ENCODE data around the gene GPR18.

GPR18 gene

DNA sequence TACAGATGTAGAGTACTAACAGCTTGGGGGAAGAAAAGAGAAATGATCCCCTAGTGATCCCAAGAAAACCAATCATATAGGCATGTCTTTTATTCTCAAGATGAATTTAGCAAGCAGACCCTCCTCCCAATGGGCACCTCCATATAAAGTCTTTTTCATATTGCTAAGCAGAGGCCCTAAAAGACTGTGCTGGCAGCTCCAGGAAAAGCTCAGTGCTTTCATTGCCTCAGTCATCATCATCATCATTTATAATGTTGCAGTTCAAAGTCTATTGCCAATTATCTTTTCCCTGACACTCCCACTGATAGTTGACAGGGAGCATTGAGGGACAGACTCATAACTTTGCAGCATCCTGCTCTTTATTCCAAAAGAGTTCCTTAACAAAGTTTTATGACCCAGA lies 36.0 kb upstream of the GPR18 start:
- peaks cover 2% of the 10 kb centered on the region in 2 donors for H3K36me3 ChIP-seq (ENCODE audit: control insufficient read depth in 2 of 2, insufficient read depth in 2 of 2, low read length in 2 of 2)
- no peaks in the 10 kb centered on the region for H3K9me3 ChIP-seq (ENCODE audit: control insufficient read depth in 2 of 2, low read length in 2 of 2)
- H3K4me3 ChIP-seq (ENCODE audit: low read length in 2 of 2), result no peak overlapping the region
- H3K9ac ChIP-seq (ENCODE audit: low read depth in 1 of 2, low read length in 2 of 2), result no peak overlapping the region
- H3K4me1 ChIP-seq (ENCODE audit: control insufficient read depth in 2 of 2, insufficient read depth in 2 of 2, low read length in 2 of 2), result peaks cover 6 to 8% of the 10 kb centered on the region in 2 donors
- no peaks in the 10 kb centered on the region for H3K27me3 ChIP-seq (ENCODE audit: control insufficient read depth in 2 of 2, insufficient read depth in 2 of 2, low read length in 2 of 2)
- peak overlapping the region; percentile 24 to 45 for H3K27ac ChIP-seq (ENCODE audit: low read depth in 2 of 2, low read length in 2 of 2)

DNA sequence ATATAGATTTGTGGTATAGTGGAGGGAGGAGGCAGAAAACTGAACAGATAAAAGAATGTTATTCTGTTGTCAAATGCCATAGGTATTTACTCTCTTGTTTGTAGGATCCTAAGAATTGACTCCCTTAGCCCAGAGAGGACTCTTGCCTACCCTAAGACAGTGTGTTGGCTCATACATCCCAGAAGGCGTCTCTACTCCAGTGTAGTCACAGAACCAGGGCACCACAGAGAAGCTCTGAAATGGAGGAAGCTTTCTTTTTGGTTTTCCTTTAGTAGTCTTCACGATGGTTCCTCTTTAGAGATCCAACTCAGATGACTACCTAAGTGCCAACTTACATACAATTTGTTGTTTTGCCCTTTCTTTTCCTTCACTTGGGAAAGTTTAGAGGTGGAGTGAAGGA lies 35.0 kb upstream of the GPR18 start:
- no peak overlapping the region for H3K9ac ChIP-seq (ENCODE audit: low read depth in 1 of 2, low read length in 2 of 2)
- H3K4me1 ChIP-seq (ENCODE audit: control insufficient read depth in 2 of 2, insufficient read depth in 2 of 2, low read length in 2 of 2), result peaks cover 6 to 8% of the 10 kb centered on the region in 2 donors
- H3K4me3 ChIP-seq (ENCODE audit: low read length in 2 of 2), result no peak overlapping the region
- no peak overlapping the region for H3K27ac ChIP-seq (ENCODE audit: low read depth in 2 of 2, low read length in 2 of 2)
- peaks cover 2% of the 10 kb centered on the region in 2 donors for H3K36me3 ChIP-seq (ENCODE audit: control insufficient read depth in 2 of 2, insufficient read depth in 2 of 2, low read length in 2 of 2)
- H3K9me3 ChIP-seq (ENCODE audit: control insufficient read depth in 2 of 2, low read length in 2 of 2), result no peaks in the 10 kb centered on the region
- H3K27me3 ChIP-seq (ENCODE audit: control insufficient read depth in 2 of 2, insufficient read depth in 2 of 2, low read length in 2 of 2), result no peaks in the 10 kb centered on the region

- Histone ChIP-seq H3K4me1 (ENCODE audit: control insufficient read depth in 2 of 2, insufficient read depth in 2 of 2, low read length in 2 of 2) (peaks cover 6 to 8% of the 10 kb centered on the region in 2 donors), H3K9me3 (ENCODE audit: control insufficient read depth in 2 of 2, low read length in 2 of 2) (no peaks in the 10 kb centered on the region), H3K27me3 (ENCODE audit: control insufficient read depth in 2 of 2, insufficient read depth in 2 of 2, low read length in 2 of 2) (no peaks in the 10 kb centered on the region), H3K4me3 (ENCODE audit: low read length in 2 of 2) (no peak overlapping the region), H3K9ac (ENCODE audit: low read depth in 1 of 2, low read length in 2 of 2) (no peak overlapping the region), H3K36me3 (ENCODE audit: control insufficient read depth in 2 of 2, insufficient read depth in 2 of 2, low read length in 2 of 2) (peaks cover 2 to 5% of the 10 kb centered on the region in 2 donors), H3K27ac (ENCODE audit: low read depth in 2 of 2, low read length in 2 of 2) (no peak overlapping the region)
Observed at GRCh38 chr13:99290894-99291293, 32.7 kb upstream of the GPR18 start.

- Histone ChIP-seq H3K9me3 (ENCODE audit: control insufficient read depth in 2 of 2, low read length in 2 of 2) (no peaks in the 10 kb centered on the region), H3K4me3 (ENCODE audit: low read length in 2 of 2) (no peak overlapping the region), H3K27ac (ENCODE audit: low read depth in 2 of 2, low read length in 2 of 2) (no peak overlapping the region), H3K9ac (ENCODE audit: low read depth in 1 of 2, low read length in 2 of 2) (no peak overlapping the region), H3K36me3 (ENCODE audit: control insufficient read depth in 2 of 2, insufficient read depth in 2 of 2, low read length in 2 of 2) (peaks cover 2 to 3% of the 10 kb centered on the region in 2 donors), H3K4me1 (ENCODE audit: control insufficient read depth in 2 of 2, insufficient read depth in 2 of 2, low read length in 2 of 2) (peaks cover 6 to 12% of the 10 kb centered on the region in 2 donors), H3K27me3 (ENCODE audit: control insufficient read depth in 2 of 2, insufficient read depth in 2 of 2, low read length in 2 of 2) (no peaks in the 10 kb centered on the region)
Observed at GRCh38 chr13:99289674-99290337, 31.6 kb upstream of the GPR18 start.

DNA sequence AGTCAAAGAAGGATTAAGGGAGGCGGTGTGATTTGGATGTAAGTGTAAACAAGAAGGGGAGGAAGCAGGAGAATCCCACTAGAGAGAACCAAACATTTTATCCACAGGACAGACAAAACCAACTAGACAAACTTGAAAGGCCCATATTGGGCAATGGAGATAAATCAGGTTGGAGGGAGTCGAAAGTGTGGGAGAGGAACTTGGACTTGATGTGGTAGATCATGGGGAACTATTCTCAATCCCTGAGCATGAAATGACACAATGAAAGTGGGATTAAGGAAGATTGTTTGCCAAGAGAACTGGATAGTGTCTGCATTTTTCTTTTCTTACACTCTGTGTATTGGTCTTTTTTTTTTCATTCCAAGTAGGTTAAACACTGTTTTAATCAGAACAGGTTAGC lies 31.1 kb upstream of the GPR18 start:
- Histone ChIP-seq H3K9ac (ENCODE audit: low read depth in 1 of 2, low read length in 2 of 2) (no peak overlapping the region), H3K27ac (ENCODE audit: low read depth in 2 of 2, low read length in 2 of 2) (no peak overlapping the region)

DNA sequence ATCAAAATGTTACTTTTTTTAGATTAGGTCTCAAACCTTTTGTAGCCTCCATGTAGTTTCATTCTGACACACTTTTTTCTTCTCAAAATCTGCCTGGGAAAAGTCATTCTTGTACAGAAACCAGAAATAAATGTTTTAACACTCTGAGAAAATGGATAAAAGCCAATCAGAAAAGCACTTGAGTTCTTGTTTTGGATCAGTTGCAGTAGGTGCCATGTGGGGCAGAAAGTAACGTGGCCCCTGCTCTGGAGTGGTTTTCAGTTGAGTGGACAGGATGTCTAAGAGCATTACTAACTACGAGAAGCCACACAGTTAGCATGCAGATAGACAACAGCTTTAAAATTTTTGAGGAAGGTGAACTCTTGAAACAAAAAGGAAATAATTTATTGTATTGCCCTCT lies 29.9 kb upstream of the GPR18 start:
- Histone ChIP-seq H3K9me3 (ENCODE audit: control insufficient read depth in 2 of 2, low read length in 2 of 2) (no peaks in the 10 kb centered on the region), H3K4me1 (ENCODE audit: control insufficient read depth in 2 of 2, insufficient read depth in 2 of 2, low read length in 2 of 2) (peaks cover 5 to 6% of the 10 kb centered on the region in 2 donors), H3K36me3 (ENCODE audit: control insufficient read depth in 2 of 2, insufficient read depth in 2 of 2, low read length in 2 of 2) (peaks cover 2 to 3% of the 10 kb centered on the region in 2 donors), H3K9ac (ENCODE audit: low read depth in 1 of 2, low read length in 2 of 2) (no peak overlapping the region), H3K4me3 (ENCODE audit: low read length in 2 of 2) (no peak overlapping the region), H3K27me3 (ENCODE audit: control insufficient read depth in 2 of 2, insufficient read depth in 2 of 2, low read length in 2 of 2) (no peaks in the 10 kb centered on the region), H3K27ac (ENCODE audit: low read depth in 2 of 2, low read length in 2 of 2) (peak overlapping the region in 1 of 2 donors; percentile 17)

More for the DNA sequence above, 31.1 kb upstream of the GPR18 start:
- Histone ChIP-seq H3K9me3 (ENCODE audit: control insufficient read depth in 2 of 2, low read length in 2 of 2) (no peaks in the 10 kb centered on the region), H3K4me3 (ENCODE audit: low read length in 2 of 2) (no peak overlapping the region), H3K27me3 (ENCODE audit: control insufficient read depth in 2 of 2, insufficient read depth in 2 of 2, low read length in 2 of 2) (no peaks in the 10 kb centered on the region), H3K4me1 (ENCODE audit: control insufficient read depth in 2 of 2, insufficient read depth in 2 of 2, low read length in 2 of 2) (peaks cover 9 to 11% of the 10 kb centered on the region in 2 donors), H3K36me3 (ENCODE audit: control insufficient read depth in 2 of 2, insufficient read depth in 2 of 2, low read length in 2 of 2) (peaks cover 2 to 3% of the 10 kb centered on the region in 2 donors)

DNA sequence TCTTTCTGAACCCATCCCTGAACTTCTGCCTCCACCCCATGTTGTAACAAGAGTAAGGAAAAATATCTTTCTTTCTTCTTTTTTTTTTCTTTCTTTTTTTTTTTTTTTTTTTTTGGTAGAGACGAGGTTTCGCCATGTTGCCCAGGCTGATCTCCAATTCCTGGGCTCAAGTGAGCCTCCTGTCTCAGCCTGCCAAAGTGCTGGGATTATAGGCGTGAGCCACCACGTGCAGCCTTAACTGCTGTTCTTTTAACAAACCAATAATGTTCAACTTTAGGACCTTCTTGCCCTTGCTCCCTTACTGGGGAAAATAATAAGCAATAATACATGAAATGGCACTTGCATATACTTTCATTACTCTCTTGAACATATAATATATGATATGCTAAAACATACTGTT lies 29.4 kb upstream of the GPR18 start:
- H3K4me1 ChIP-seq (ENCODE audit: control insufficient read depth in 2 of 2, insufficient read depth in 2 of 2, low read length in 2 of 2), result peaks cover 8 to 10% of the 10 kb centered on the region in 2 donors
- H3K4me3 ChIP-seq (ENCODE audit: low read length in 2 of 2), result no peak overlapping the region
- no peaks in the 10 kb centered on the region for H3K27me3 ChIP-seq (ENCODE audit: control insufficient read depth in 2 of 2, insufficient read depth in 2 of 2, low read length in 2 of 2)
- H3K27ac ChIP-seq (ENCODE audit: low read depth in 2 of 2, low read length in 2 of 2), result no peak overlapping the region
- no peaks in the 10 kb centered on the region for H3K9me3 ChIP-seq (ENCODE audit: control insufficient read depth in 2 of 2, low read length in 2 of 2)
- no peak overlapping the region for H3K9ac ChIP-seq (ENCODE audit: low read depth in 1 of 2, low read length in 2 of 2)
- H3K36me3 ChIP-seq (ENCODE audit: control insufficient read depth in 2 of 2, insufficient read depth in 2 of 2, low read length in 2 of 2), result peaks cover 2 to 3% of the 10 kb centered on the region in 2 donors

- H3K4me1 ChIP-seq (ENCODE audit: control insufficient read depth in 2 of 2, insufficient read depth in 2 of 2, low read length in 2 of 2), result peaks cover 15 to 17% of the 10 kb centered on the region in 2 donors
- no peak overlapping the region for H3K9ac ChIP-seq (ENCODE audit: low read depth in 1 of 2, low read length in 2 of 2)
- H3K4me3 ChIP-seq (ENCODE audit: low read length in 2 of 2), result no peak overlapping the region
- peak overlapping the region; percentile 21 to 29 for H3K27ac ChIP-seq (ENCODE audit: low read depth in 2 of 2, low read length in 2 of 2)
- H3K9me3 ChIP-seq (ENCODE audit: control insufficient read depth in 2 of 2, low read length in 2 of 2), result no peaks in the 10 kb centered on the region
- H3K27me3 ChIP-seq (ENCODE audit: control insufficient read depth in 2 of 2, insufficient read depth in 2 of 2, low read length in 2 of 2), result no peaks in the 10 kb centered on the region
- peaks cover 2 to 3% of the 10 kb centered on the region in 2 donors for H3K36me3 ChIP-seq (ENCODE audit: control insufficient read depth in 2 of 2, insufficient read depth in 2 of 2, low read length in 2 of 2)
Observed at GRCh38 chr13:99285432-99286182, 27.4 kb upstream of the GPR18 start.

DNA sequence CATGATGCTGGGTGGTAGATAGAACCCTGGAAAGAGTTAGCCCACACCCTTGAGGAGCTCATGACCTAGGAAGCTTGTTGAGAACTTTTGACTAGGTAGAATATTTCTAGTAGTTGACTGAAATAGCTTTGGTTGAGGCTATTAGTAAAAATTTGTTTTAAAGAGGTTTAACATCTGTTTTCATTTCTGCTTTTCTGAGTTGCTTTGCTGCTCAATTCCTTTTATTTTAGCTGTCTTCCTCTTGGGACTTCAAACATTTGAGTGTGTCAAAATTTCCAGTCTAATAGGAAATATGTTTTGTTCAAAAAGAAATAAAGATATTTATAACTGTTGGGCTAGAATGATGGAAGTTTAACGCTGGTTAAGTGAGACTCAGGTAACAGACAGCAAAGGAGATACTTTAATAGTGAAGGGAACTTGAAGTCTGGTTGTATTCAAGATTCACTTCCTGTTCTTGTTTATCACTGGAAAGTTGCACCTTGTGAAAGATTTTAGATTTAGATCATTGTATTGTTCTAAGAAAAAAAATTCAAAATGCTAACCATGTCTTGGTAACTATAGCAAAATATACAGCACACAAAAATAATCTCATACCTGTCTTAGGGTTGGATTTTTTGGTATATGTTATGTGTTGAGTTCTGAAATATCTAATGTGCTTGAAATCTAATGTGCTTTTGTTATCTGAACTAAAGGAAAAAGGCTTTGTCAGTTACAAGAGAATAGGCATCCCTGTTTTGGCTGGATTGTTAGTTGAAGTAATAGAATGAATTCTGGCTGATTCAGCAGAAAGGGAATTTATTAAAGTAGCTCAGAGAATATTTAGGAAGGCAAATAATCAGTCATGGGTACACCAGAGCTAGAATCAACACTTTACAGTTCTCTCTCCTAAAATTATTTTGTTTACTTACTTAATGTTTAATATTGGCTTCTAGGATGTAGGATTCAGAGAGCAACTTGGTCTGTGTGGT lies 24.4 kb upstream of the GPR18 start:
- H3K9me3 ChIP-seq (ENCODE audit: control insufficient read depth in 2 of 2, low read length in 2 of 2), result no peaks in the 10 kb centered on the region
- peaks cover 0 to under 1% of the 10 kb centered on the region in 2 donors for H3K36me3 ChIP-seq (ENCODE audit: control insufficient read depth in 2 of 2, insufficient read depth in 2 of 2, low read length in 2 of 2)
- H3K4me1 ChIP-seq (ENCODE audit: control insufficient read depth in 2 of 2, insufficient read depth in 2 of 2, low read length in 2 of 2), result peaks cover 22 to 32% of the 10 kb centered on the region in 2 donors
- no peak overlapping the region for H3K9ac ChIP-seq (ENCODE audit: low read depth in 1 of 2, low read length in 2 of 2)
- peak overlapping the region in 1 of 2 donors; percentile 17 for H3K4me3 ChIP-seq (ENCODE audit: low read length in 2 of 2)
- no peaks in the 10 kb centered on the region for H3K27me3 ChIP-seq (ENCODE audit: control insufficient read depth in 2 of 2, insufficient read depth in 2 of 2, low read length in 2 of 2)
- peak overlapping the region; percentile 67 to 77 for H3K27ac ChIP-seq (ENCODE audit: low read depth in 2 of 2, low read length in 2 of 2)

All from mucosa of rectum (tissue), 2 donors.